IPS-NIHi7 (cell line): ENCODE results near the gene PCK1.

ENCODE experiments used
- DNase-seq: peaks from one replicate; pipeline ENCODE4 v3.0.0; 2012; ENCODE audit warnings: mixed read lengths; ENCODE audit errors: extremely low spot score

PCK1 gene

DNA sequence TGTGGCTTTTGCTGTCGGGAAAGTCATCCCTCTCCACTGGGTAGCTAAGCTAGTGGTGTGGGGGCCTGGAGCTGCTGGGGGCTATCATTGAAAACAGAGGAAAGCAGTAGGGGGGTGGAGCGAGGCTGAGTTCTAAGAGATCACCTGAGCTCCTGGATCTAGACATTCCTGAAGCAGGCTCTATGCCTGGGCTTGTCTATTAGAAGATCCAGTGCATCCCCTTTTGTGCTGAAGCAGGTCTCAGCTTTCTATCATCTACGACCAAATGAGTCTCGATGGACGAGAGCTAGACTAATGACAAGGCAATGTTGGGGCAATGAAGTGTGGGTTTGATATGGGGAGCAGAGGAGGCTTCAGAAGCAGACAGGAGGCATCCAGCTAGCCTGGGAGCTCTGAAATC, 40.8 kb downstream of the PCK1 start:
- DNase-seq, result no peak

- DNase-seq, result no peak
Observed at GRCh38 chr20:57603120-57603519, 42.2 kb downstream of the PCK1 start.

DNA sequence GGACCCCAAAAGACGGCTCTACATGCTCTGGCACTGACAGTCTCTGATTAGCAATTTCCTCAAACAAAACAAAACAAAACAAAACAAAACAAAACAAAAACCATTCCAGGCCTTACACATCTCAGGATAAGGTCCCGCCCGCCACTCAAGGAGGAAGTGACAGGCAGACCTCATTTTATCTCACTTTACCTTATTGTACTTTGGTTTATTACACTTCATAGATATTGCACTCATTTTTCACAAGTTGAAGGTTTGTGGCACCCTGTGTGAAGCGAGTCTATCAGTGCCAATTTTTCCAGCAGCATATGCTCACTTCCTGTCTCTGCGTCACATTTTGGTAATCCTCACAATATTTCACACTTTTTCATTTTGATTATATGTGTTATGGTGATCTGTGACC, 44.1 kb downstream of the PCK1 start:
- no peak for DNase-seq

GRCh38 chr20:57605878-57606277, 45.0 kb downstream of the PCK1 start:
- no peak for DNase-seq

GRCh38 chr20:57608516-57608915, 47.6 kb downstream of the PCK1 start:
- no peak for DNase-seq

- no peak for DNase-seq
Observed at GRCh38 chr20:57609086-57609841, 48.4 kb downstream of the PCK1 start.

DNA sequence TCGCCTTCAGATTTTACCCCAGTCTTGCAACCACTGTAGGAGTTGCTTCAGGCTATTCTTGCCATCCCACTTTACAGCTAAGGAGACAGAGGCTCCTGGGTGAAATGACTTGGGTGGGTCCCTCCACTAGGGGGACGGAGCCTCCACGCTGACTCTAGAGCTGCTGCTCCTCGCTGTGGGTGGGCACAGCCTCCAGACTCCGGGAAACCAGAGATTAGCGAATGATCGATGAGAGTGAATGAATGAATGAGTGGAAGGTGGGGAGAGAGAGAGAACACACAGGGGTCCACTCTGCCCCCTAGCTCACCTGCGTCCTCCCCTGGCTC, 48.9 kb downstream of the PCK1 start:
- no peak for DNase-seq

DNA sequence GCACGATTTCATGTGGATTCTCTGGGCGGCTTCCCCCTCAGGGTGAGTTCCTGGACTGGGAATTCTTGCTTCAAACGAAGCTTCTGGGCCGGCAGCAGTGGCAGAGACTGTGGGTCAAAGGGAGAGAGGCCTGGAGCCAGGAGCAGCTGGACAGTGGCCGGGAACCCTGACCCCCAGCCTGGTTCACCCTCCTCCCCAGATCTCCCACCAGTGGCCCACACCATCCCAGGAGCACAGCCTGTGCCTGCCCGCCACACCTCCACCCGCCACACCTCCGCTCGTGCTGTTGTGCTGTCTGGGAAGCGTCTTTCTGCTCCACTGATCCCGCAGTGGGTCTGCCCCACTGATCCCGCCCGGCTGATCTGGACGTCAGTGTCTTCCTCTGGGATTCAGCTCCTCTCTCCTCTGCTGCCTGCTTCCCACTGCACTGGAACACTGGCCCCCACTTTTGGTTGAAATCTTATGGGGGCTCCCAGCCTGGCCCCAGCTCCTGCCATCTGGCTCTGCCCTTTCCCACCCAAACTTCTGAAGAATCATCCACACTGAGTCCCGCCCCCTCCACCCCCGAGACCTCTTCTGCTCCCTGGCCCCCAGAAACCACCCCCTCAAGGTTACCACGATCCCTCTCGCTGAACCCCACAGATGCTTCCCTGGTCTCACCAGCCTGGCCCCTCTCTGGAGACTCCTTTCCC, 49.5 kb downstream of the PCK1 start:
- no peak for DNase-seq

DNA sequence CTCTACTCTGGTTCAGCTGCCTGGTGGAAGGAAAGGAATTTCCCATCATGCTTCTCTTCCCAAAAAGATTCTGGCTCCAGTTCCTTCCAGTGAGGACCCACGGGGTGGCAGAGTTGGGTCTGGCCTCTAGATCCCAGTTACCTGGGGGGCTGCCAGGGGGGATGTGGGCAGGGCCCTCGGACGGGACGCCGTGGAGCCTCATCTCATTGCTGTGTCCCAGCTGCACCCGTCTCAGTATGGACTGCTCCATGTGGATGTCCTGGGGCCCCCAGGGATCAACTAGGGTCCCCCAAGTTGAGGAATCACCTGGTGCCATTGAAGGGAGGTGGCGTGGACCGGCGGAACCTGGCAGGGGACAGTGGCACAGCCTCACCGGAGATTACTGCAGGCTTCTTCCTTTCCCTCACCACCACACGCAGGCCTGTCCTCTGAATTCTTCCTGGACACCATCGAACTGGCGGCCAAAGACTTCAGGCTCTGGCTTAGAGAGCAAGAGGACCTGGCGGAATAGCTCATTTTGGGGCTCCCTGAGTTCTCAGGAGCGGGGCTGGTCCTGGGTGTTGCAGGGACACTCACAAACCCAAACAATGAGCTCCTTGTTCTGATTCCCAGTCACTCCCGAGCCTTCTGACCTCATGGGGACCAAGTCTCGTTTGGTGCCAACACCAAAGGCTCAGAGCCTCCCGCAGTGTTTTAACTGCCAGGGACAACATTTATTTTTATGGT, 50.8 kb downstream of the PCK1 start:
- no peak for DNase-seq

GRCh38 chr20:57612436-57612835, 51.5 kb downstream of the PCK1 start:
- no peak for DNase-seq

- no peak for DNase-seq
Observed at GRCh38 chr20:57612916-57613315, 52.0 kb downstream of the PCK1 start.

DNA sequence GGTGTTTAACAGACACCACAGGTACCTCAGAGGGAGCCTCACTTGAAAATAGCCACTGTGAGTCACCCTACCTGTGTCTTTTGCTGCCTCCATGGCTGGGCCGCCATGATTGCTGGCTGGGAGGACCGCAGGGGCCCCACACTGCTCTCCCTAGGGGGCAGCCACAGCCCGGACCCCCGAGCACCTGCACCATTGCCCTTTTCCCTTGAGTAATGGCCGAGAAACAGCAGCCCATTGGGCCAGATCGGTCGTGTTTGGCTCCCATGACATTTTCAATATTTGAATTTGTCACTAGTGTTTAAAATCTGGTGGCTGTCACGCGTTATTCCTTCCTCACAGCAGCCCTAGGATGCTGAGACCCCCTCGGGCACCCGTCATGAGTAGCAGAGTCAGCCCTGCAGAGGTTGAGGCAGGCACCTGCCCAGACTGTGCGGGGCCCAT, 52.6 kb downstream of the PCK1 start:
- DNase-seq, result no peak

DNA sequence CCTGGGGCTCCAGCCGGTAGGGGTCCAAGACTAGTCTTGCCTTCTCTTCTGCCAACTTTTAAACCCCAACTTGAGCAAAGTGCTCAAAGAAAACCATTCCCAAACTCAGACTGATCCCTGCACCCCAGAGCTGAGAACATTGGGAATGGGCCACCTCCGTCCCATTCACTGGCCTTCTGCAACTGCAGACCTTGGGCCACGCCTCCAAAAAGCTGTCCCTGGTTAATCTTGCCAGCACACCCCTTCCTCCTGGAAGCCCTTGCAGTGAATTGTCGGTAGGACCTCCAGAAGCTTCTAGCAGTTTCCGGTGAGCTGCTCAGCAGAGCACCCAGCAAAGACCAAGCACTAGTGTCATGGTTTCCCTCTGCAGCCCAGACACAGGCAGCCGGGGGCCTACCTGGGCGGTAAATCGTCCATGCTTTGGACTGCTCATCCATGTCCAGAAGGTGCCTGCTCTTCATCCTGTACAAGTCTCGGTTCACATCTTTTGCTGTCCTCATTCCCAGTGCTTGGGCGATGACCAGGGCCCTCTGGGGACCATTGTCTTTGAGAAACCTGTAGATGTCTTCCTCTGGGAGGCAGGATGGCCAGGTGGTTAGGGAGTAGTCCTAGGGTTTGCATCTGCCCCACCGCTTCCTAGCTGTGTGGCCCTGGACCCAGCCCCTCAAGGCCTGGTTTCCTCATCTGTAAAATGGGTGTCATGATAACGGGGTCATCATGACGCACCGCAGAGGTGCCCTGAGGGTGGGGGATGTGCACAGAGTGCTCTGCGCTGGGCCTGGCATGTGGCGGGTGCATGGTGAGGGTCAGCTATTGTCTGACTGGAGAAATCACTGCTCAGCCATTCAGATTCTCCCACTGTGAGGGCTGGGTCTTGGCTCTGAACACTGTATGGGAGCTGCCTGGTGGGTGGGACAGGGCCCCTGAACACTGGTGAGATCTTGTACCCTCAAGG, 53.9 kb downstream of the PCK1 start:
- DNase-seq, result no peak

- DNase-seq, result no peak
Observed at GRCh38 chr20:57615445-57615811, 54.5 kb downstream of the PCK1 start.

DNA sequence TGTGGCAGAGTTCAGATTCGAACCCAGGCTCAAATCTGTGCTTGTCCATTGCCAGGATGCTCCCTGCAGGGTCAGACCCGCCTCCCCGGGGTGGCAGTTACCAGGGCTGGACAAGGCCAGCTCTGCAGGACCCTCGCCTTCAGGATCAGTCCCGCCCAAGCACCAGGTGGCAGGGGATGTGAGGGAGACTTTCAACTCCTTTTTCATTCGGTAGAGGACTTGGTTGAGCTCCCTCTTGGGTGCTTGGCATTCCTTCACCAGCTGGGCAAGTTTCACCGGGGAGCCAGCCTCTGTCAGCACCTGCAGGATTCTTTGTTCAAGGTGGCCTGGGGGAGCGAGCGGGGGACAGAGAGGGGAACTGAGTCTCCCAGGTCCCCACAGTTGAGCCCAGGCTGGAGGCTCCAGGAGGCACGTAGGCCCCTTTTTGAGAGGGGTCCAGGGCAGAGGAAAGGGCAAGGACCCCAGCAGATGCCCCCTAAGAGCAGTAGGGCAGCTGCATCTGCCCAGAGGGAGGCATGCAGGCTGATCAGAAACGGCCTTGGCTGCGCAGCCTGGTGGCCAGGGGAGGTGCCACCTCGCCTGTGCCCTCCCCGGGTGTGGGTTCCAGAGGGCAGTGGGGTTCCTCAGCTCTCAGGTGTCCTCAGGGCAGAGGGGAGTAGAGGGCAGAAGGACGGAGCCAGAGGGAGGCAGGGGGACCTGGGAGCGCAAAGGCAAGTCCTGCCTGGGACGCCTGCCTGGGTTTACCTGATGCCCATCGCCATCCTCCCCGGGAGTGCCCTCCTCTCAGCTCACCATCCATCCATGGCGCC, 55.4 kb downstream of the PCK1 start:
- DNase-seq, result no peak

- no peak for DNase-seq
Observed at GRCh38 chr20:57617079-57617795, 56.3 kb downstream of the PCK1 start.
